Measurements from ENCODE around the gene RP9. TPM values are rescaled to one million over a fixed set of nuclear protein-coding genes. Genes with fewer than 3 reads are reported as not detected.

The RP9 gene
- total and polyA plus RNA-seq, 2 of the 4 experiments (the other 2 are of a cell fraction), result 9.5 to 18.1 TPM

DNA sequence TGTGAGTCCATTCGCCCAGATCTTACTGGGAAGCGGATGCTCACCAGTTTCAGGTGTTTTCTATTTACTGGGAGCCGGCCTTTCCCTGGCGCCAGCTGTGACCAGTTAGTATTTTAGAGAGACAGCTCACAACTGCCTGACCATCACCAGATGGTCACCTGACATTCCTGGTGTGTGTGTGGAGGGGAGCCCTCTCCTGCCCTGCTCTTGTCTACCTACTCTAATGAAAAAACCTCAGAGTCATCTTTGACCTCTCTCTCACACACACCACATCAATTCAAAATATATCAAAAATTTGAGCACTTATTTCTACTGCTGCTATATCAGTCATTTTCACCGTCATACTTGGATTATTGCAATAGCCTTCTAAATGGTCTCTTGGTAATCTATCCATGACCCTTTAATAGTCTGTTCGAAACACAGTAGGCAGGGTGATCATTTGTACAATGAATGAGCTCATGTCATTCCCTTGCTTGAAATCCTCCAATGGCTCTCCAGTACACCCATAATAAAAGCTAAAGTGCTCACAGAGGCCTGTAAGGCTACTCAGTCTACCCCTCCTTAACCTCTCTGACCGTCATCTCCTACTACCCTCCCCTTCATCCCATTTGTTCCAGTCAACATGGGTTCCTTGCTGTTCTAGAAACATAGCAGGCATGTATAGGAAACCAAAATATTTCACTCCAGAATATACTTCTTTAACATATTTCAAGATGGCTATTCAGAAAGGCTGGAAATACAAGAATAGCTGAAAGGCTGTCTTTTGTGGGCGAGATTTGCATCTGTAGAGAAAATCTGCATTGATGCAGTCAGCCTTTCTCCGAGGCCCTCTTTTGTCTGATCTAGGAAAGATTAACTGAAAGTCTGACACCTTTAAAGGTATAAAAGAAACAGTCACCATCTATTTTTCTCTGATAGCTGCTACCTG, 29.2 kb downstream of the RP9 start:
- no peak overlapping the region for H3K4me2 ChIP-seq (ENCODE audit: low read depth, low read length)
- H4K8ac ChIP-seq (ENCODE audit: low read depth in 2 of 2, low read length in 2 of 2), result no peak overlapping the region
- dilution Hi-C loops (cut with HindIII; ENCODE audit: low sequenced_read_pairs, unreplicated experiment), result no loop called here
- H3K4ac ChIP-seq (ENCODE audit: low read depth, low read length), result no peak overlapping the region
- no peaks in the 10 kb centered on the region for H3K9me1 ChIP-seq (ENCODE audit: insufficient read depth, low read length)
- no peaks in the 10 kb centered on the region for H3K4me1 ChIP-seq (ENCODE audit: control insufficient read depth, insufficient read depth, low read length)
- no peak overlapping the region for H3K4me3 ChIP-seq (ENCODE audit: insufficient read depth, low read depth, low read length)
- no peaks in the 10 kb centered on the region for H3K36me3 ChIP-seq (ENCODE audit: control insufficient read depth, insufficient read depth, low read length)
- H2AK5ac ChIP-seq (ENCODE audit: low read depth, low read length), result no peak overlapping the region
- no peak overlapping the region for H4K91ac ChIP-seq (ENCODE audit: insufficient read depth, low read depth, low read length)
- no peak overlapping the region for H2BK5ac ChIP-seq (ENCODE audit: low read depth, low read length, poor library complexity, severe bottlenecking)
- no peak overlapping the region for H3K56ac ChIP-seq (ENCODE audit: extremely low read depth, insufficient read depth, low read length)
- no peak for TF ChIP-seq MAZ (IDR thresholded peaks at IDR 0.05; ENCODE audit: borderline replicate concordance, low read depth, low read length)
- TF ChIP-seq, protein P1, sequence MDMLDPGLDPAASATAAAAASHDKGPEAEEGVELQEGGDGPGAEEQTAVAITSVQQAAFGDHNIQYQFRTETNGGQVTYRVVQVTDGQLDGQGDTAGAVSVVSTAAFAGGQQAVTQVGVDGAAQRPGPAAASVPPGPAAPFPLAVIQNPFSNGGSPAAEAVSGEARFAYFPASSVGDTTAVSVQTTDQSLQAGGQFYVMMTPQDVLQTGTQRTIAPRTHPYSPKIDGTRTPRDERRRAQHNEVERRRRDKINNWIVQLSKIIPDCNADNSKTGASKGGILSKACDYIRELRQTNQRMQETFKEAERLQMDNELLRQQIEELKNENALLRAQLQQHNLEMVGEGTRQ (IDR thresholded peaks at IDR 0.05; ENCODE audit: low read depth, low read length), result no peak
- TF ChIP-seq, protein P2, sequence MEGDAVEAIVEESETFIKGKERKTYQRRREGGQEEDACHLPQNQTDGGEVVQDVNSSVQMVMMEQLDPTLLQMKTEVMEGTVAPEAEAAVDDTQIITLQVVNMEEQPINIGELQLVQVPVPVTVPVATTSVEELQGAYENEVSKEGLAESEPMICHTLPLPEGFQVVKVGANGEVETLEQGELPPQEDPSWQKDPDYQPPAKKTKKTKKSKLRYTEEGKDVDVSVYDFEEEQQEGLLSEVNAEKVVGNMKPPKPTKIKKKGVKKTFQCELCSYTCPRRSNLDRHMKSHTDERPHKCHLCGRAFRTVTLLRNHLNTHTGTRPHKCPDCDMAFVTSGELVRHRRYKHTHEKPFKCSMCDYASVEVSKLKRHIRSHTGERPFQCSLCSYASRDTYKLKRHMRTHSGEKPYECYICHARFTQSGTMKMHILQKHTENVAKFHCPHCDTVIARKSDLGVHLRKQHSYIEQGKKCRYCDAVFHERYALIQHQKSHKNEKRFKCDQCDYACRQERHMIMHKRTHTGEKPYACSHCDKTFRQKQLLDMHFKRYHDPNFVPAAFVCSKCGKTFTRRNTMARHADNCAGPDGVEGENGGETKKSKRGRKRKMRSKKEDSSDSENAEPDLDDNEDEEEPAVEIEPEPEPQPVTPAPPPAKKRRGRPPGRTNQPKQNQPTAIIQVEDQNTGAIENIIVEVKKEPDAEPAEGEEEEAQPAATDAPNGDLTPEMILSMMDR (conservative IDR thresholded peaks at IDR 0.05; ENCODE audit: low read depth, low read length), result no peak
- TF ChIP-seq RAD21 (IDR thresholded peaks at IDR 0.05; ENCODE audit: low read length), result no peak
- TF ChIP-seq CEBPB (IDR thresholded peaks at IDR 0.05; ENCODE audit: low read depth, low read length), result no peak
- TF ChIP-seq CHD1 (IDR thresholded peaks at IDR 0.05; ENCODE audit: low read depth, low read length), result no peak
- TF ChIP-seq, protein P3, sequence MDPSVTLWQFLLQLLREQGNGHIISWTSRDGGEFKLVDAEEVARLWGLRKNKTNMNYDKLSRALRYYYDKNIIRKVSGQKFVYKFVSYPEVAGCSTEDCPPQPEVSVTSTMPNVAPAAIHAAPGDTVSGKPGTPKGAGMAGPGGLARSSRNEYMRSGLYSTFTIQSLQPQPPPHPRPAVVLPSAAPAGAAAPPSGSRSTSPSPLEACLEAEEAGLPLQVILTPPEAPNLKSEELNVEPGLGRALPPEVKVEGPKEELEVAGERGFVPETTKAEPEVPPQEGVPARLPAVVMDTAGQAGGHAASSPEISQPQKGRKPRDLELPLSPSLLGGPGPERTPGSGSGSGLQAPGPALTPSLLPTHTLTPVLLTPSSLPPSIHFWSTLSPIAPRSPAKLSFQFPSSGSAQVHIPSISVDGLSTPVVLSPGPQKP (IDR thresholded peaks at IDR 0.05; ENCODE audit: borderline replicate concordance, low read depth, low read length), result no peak
- no peak for TF ChIP-seq FOS (IDR thresholded peaks at IDR 0.05; ENCODE audit: low read depth, low read length)
- H2AFZ ChIP-seq (replicated peaks; ENCODE audit: low read length, poor library complexity), result no peak overlapping the region
- no peak overlapping the region for H2BK120ac ChIP-seq (ENCODE audit: low read depth, low read length)
- no peak overlapping the region for H2BK15ac ChIP-seq (ENCODE audit: low read depth, low read length)
- ChIA-PET CTCF (no interaction called here), POLR2A (ENCODE audit: unreplicated experiment) (no interaction called here)
- no TSS peak for BruUV-seq (replicated peaks)
- H3K9ac ChIP-seq (ENCODE audit: low read depth, low read length), result no peak overlapping the region
- no peaks in the 10 kb centered on the region for H3K9me3 ChIP-seq (ENCODE audit: control insufficient read depth, insufficient read depth, low read length)
- no peaks in the 10 kb centered on the region for H3K79me1 ChIP-seq (ENCODE audit: low read depth in 1 of 2, low read length in 2 of 2)
- no peak overlapping the region for H2AK9ac ChIP-seq (replicated peaks; ENCODE audit: low read depth, low read length, poor library complexity)
- no peak overlapping the region for H3K23ac ChIP-seq (ENCODE audit: low read depth, low read length)
- H4K20me1 ChIP-seq (ENCODE audit: insufficient read depth, low read length), result no peaks in the 10 kb centered on the region
- intact Hi-C loops (cut with micrococcal nuclease), result no loop called here
- H2BK20ac ChIP-seq (ENCODE audit: low read depth, low read length), result no peak overlapping the region
- H3K27me3 ChIP-seq (ENCODE audit: control insufficient read depth, insufficient read depth, low read length), result no peaks in the 10 kb centered on the region; the same call in none of the 2 replicates
- no peak overlapping the region for H4K5ac ChIP-seq (ENCODE audit: low read depth, low read length)
- 60% methylated on average over 1 of the region's 9 CpGs; no CpG with 5 or more reads in 1 of the 2 experiments for WGBS, 2 experiments (ENCODE audit: extremely low coverage in 2 of 2, insufficient read length in 1 of 2)
- no peak overlapping the region for H3K14ac ChIP-seq (replicated peaks; ENCODE audit: low read depth, low read length)
- ATAC-seq (ENCODE audit: low read depth), result no peak
- H3K18ac ChIP-seq (ENCODE audit: low read depth, low read length), result no peak overlapping the region
- in situ Hi-C loops (cut with MboI; ENCODE audit: low sequenced_read_pairs), result no loop called here
- DNase-seq, result no peak
- no peak overlapping the region for H3K27ac ChIP-seq (ENCODE audit: insufficient read depth, low read length)
